NT2/D1 (cell line): ENCODE data around the gene STAT2.

Experiments used
- DNase-seq: peaks from one replicate; pipeline ENCODE4 v3.0.0-alpha.2; 2011; ENCODE audit warnings: low read depth, low spot score
- H3K27me3 ChIP-seq: 2 replicates; pipeline ENCODE4 v1.6.0; 2011; ENCODE audit warnings: mild to moderate bottlenecking; ENCODE audit not compliant: insufficient read length, insufficient read depth
- H3K36me3 ChIP-seq: 2 replicates; pipeline ENCODE4 v1.6.1; 2011; ENCODE audit warnings: mild to moderate bottlenecking, low read length, mixed read lengths; ENCODE audit not compliant: insufficient read depth, insufficient read length
- H3K4me1 ChIP-seq: 2 replicates; pipeline ENCODE4 v1.5.1; 2011; ENCODE audit not compliant: insufficient read depth, insufficient read length
- H3K4me3 ChIP-seq: 2 replicates; pipeline ENCODE4 v1.5.1; 2011; ENCODE audit warnings: low read depth; ENCODE audit not compliant: insufficient read length
- H3K9ac ChIP-seq: 2 replicates; pipeline ENCODE4 v1.6.0; 2011; ENCODE audit warnings: low read depth; ENCODE audit not compliant: insufficient read length
- H3K9me3 ChIP-seq: 2 replicates; pipeline ENCODE4 v1.5.1; 2011; ENCODE audit warnings: mild to moderate bottlenecking, low read length; ENCODE audit not compliant: insufficient read depth
- SUZ12 ChIP-seq: IDR thresholded peaks from 2 replicates; pipeline ENCODE4 v1.6.1; 2011; ENCODE audit not compliant: insufficient read length, insufficient read depth; ENCODE audit errors: extremely low read depth
- YY1 ChIP-seq: IDR thresholded peaks from 2 replicates; pipeline ENCODE4 v1.6.1; 2011; ENCODE audit not compliant: insufficient read length, insufficient read depth
- ZNF274 ChIP-seq: IDR thresholded peaks from 2 replicates; pipeline ENCODE4 v1.6.1; 2011; ENCODE audit warnings: mild to moderate bottlenecking, low read depth, low read length

Gene STAT2

GRCh38 chr12:56375598-56376434 is 15.9 kb upstream of the STAT2 start:
- Histone ChIP-seq H3K9ac (no peak overlapping the region), H3K4me3 (no peak overlapping the region), H3K9me3 (peaks cover 11% of the 10 kb centered on the region; the same call in 1 of the 2 replicates), H3K36me3 (no peaks in the 10 kb centered on the region), H3K27me3 (no peaks in the 10 kb centered on the region), H3K4me1 (no peaks in the 10 kb centered on the region)
- DNase-seq, result no peak
- TF ChIP-seq YY1, result no peak
- no peak for TF ChIP-seq SUZ12
- no peak for TF ChIP-seq ZNF274

- no peak for DNase-seq
- Histone ChIP-seq H3K9me3 (peaks cover 11% of the 10 kb centered on the region; the same call in 1 of the 2 replicates), H3K4me3 (no peak overlapping the region), H3K9ac (no peak overlapping the region), H3K36me3 (no peaks in the 10 kb centered on the region), H3K4me1 (no peaks in the 10 kb centered on the region), H3K27me3 (no peaks in the 10 kb centered on the region)
- TF ChIP-seq ZNF274, result no peak
- TF ChIP-seq YY1, result no peak
- TF ChIP-seq SUZ12, result no peak
These were observed 15.1 kb upstream of the STAT2 start for GRCh38 chr12:56374726-56375597.

- TF ChIP-seq SUZ12 (no peak), YY1 (no peak), ZNF274 (no peak)
- no peak overlapping the region for H3K4me3 ChIP-seq
- H3K9ac ChIP-seq, result no peak overlapping the region
- no peaks in the 10 kb centered on the region for H3K4me1 ChIP-seq
- H3K27me3 ChIP-seq, result no peaks in the 10 kb centered on the region
- no peaks in the 10 kb centered on the region for H3K36me3 ChIP-seq
- peaks cover 11% of the 10 kb centered on the region; the same call in 1 of the 2 replicates for H3K9me3 ChIP-seq
- no peak for DNase-seq
These were observed 13.6 kb upstream of the STAT2 start for GRCh38 chr12:56373515-56373914.

GRCh38 chr12:56366948-56367347 is 7.0 kb upstream of the STAT2 start:
- Histone ChIP-seq H3K4me3 (no peak overlapping the region), H3K36me3 (no peaks in the 10 kb centered on the region), H3K9me3 (no peaks in the 10 kb centered on the region), H3K4me1 (no peaks in the 10 kb centered on the region), H3K9ac (no peak overlapping the region), H3K27me3 (no peaks in the 10 kb centered on the region)
- TF ChIP-seq ZNF274 (no peak), YY1 (no peak), SUZ12 (no peak)
- DNase-seq, result no peak

GRCh38 chr12:56362130-56363059 is 2.5 kb upstream of the STAT2 start, which contains the start of gene APOF:
APOF (minus strand) TSS chr12:56362857; CDS start chr12:56362745, 112 bp downstream.
- H3K4me1 ChIP-seq, result peaks cover 2% of the 10 kb centered on the region
- H3K9ac ChIP-seq, result no peak within 1 kb of the TSS
- no peak for DNase-seq
- peaks cover 5% of the 10 kb centered on the region for H3K27me3 ChIP-seq
- no peak within 1 kb of the TSS for H3K4me3 ChIP-seq
- no peaks in the 10 kb centered on the region for H3K9me3 ChIP-seq
- TF ChIP-seq YY1, result no peak
- no peak for TF ChIP-seq SUZ12
- no peak for TF ChIP-seq ZNF274
- H3K36me3 ChIP-seq, result no peaks in the 10 kb centered on the region

- Histone ChIP-seq H3K4me1 (peaks cover 2% of the 10 kb centered on the region), H3K27me3 (peaks cover 5% of the 10 kb centered on the region), H3K4me3 (no peak overlapping the region), H3K36me3 (peaks cover 1% of the 10 kb centered on the region), H3K9ac (peak overlapping the region; percentile 79), H3K9me3 (no peaks in the 10 kb centered on the region)
- TF ChIP-seq YY1 (no peak), SUZ12 (no peak), ZNF274 (no peak)
- DNase-seq, result no peak
These were observed 1.7 kb upstream of the STAT2 start for GRCh38 chr12:56361487-56362129.
